Measurements from ENCODE around the gene NETO2. TPM values are rescaled to one million over a fixed set of nuclear protein-coding genes. Genes with fewer than 3 reads are reported as not detected.

Gene NETO2
- total RNA-seq, 1 experiment from 2014 or later: 28.6 TPM

GRCh38 chr16:47140686-47141085, 3.1 kb downstream of the NETO2 start:
- H2AFZ ChIP-seq (ENCODE audit: low read length): no peak overlapping the region
- Mint-ChIP-seq H3K4me3 (no peak overlapping the region), H3K27me3 (ENCODE audit: low read depth) (peaks cover 24% of the 10 kb centered on the region), H3K9me3 (peaks cover 0 to 3% of the 10 kb centered on the region in 2 experiments; a peak in 1 of 5 replicates), H3K4me1 (peaks cover 21 to 30% of the 10 kb centered on the region in 2 experiments), H3K27ac (no peak overlapping the region), H3K36me3 (ENCODE audit: insufficient read depth in 1 of 3, low read depth in 3 of 3) (no peaks in the 10 kb centered on the region; a peak in 1 of 7 replicates)
- no peak overlapping the region for H4K91ac ChIP-seq (ENCODE audit: insufficient read length, low read depth, low read length)
- no peak overlapping the region for H3T11ph ChIP-seq (ENCODE audit: low read length)
- H3K27ac ChIP-seq (ENCODE audit: insufficient read length, low read depth, low read length): no peak overlapping the region
- H2BK120ac ChIP-seq (ENCODE audit: low read depth, low read length, poor library complexity, severe bottlenecking): no peak overlapping the region
- no peak for DNase-seq
- no peak overlapping the region for H2BK12ac ChIP-seq (ENCODE audit: insufficient read length, low read depth, low read length)
- H3K9me3 ChIP-seq (ENCODE audit: control insufficient read depth, low read depth, low read length): no peaks in the 10 kb centered on the region
- H3K14ac ChIP-seq (ENCODE audit: insufficient read depth, low read length): no peak overlapping the region
- no peaks in the 10 kb centered on the region for H4K20me1 ChIP-seq (ENCODE audit: control insufficient read depth, insufficient read depth, insufficient read length)
- H2BK5ac ChIP-seq (ENCODE audit: insufficient read length, low read length): no peak overlapping the region
- H3K23ac ChIP-seq (ENCODE audit: insufficient read length, low read depth, low read length): no peak overlapping the region
- H2AK5ac ChIP-seq (ENCODE audit: insufficient read length, low read length): no peak overlapping the region
- no peak overlapping the region for H3K4ac ChIP-seq (ENCODE audit: low read depth, low read length)
- H4K8ac ChIP-seq (replicated peaks; ENCODE audit: insufficient read length, low read depth, low read length): no peak overlapping the region
- no peak overlapping the region for H4K5ac ChIP-seq (ENCODE audit: insufficient read length, low read depth, low read length)
- H3K18ac ChIP-seq (ENCODE audit: insufficient read length, low read depth, low read length): no peak overlapping the region
- whole genome bisulfite sequencing (ENCODE audit: extremely low coverage, insufficient read length, low lambda C conversion rate): no CpG with 5 or more reads among the region's 4 CpGs
- no peak overlapping the region for H3K56ac ChIP-seq (ENCODE audit: insufficient read length, low read depth, low read length)
- no peak overlapping the region for H2BK15ac ChIP-seq (ENCODE audit: low read depth, low read length)
- peaks cover 16% of the 10 kb centered on the region for H3K23me2 ChIP-seq (ENCODE audit: insufficient read length, low read depth, low read length, poor library complexity, severe bottlenecking)
- H3K9ac ChIP-seq (ENCODE audit: extremely low read depth, insufficient read length, low read length): no peak overlapping the region
- H2BK20ac ChIP-seq (ENCODE audit: low read depth, low read length, poor library complexity, severe bottlenecking): no peak overlapping the region
- H3K27me3 ChIP-seq (ENCODE audit: insufficient read depth, low read length): peaks cover 3% of the 10 kb centered on the region; the same call in 1 of the 2 replicates
- H3K79me2 ChIP-seq (ENCODE audit: insufficient read depth, low read length): peaks cover 1% of the 10 kb centered on the region; the same call in 1 of the 2 replicates
- no peak overlapping the region for H3K4me2 ChIP-seq (ENCODE audit: insufficient read depth, insufficient read length, low read length)
- no peaks in the 10 kb centered on the region for H3K4me1 ChIP-seq (ENCODE audit: insufficient read depth, low read length)
- no peak for TF ChIP-seq CTCF (conservative IDR thresholded peaks at IDR 0.05)
- H3K79me1 ChIP-seq (ENCODE audit: insufficient read depth, low read depth, low read length, poor library complexity, severe bottlenecking): peaks cover 7% of the 10 kb centered on the region

Data from H9 (cell line).